Keratinocyte (primary cell): ENCODE data around the gene HOXC5. TPM values are rescaled to one million over a fixed set of nuclear protein-coding genes. Genes with fewer than 3 reads are reported as not detected.
A peak's percentile ranks its signal among the peaks of the same experiment; 100 is the strongest.

ENCODE experiments used
- DNase-seq: peaks from one replicate; pipeline ENCODE4 v3.0.0-alpha.2; 2011; ENCODE audit warnings: low read depth, missing footprints, low spot score
- FAIRE-seq: peaks from 2 replicates; lab custom pipeline; 2011; peaks lifted over from hg19 to GRCh38; lab: Jason Lieb, UNC
- H2AFZ ChIP-seq: 2 replicates; pipeline ENCODE4 v1.6.0; 2012; ENCODE audit warnings: low read length, control low read depth, inconsistent platforms; ENCODE audit not compliant: control insufficient read depth
- H3K27ac ChIP-seq: 2 replicates; pipeline ENCODE4 v1.5.1; 2011; ENCODE audit warnings: low read length; ENCODE audit not compliant: control insufficient read depth, insufficient read depth
- H3K27me3 ChIP-seq: 3 replicates; pipeline ENCODE4 v1.6.0; 2011; ENCODE audit warnings: low read length; ENCODE audit not compliant: control insufficient read depth, insufficient read depth; ENCODE audit errors: extremely low read depth
- H3K36me3 ChIP-seq, 2 experiments: 2 replicates in 1 of 2; 3 replicates in 1 of 2; pipeline ENCODE4 v1.5.1; 2011; ENCODE audit warnings: low read length in 2 of 2, mild to moderate bottlenecking in 1 of 2; ENCODE audit not compliant: control insufficient read depth in 2 of 2, insufficient read depth in 2 of 2; ENCODE audit errors: extremely low read depth in 1 of 2
- H3K4me1 ChIP-seq: 3 replicates; pipeline ENCODE4 v1.5.1; 2011; ENCODE audit warnings: low read length; ENCODE audit not compliant: control insufficient read depth, insufficient read depth; ENCODE audit errors: extremely low read depth
- H3K4me2 ChIP-seq: 3 replicates; pipeline ENCODE4 v1.6.0; 2011; ENCODE audit warnings: low read depth, low read length; ENCODE audit not compliant: control insufficient read depth, insufficient read depth; ENCODE audit errors: extremely low read depth
- H3K4me3 ChIP-seq, 3 experiments: fragments of 200-600 bp in 1 of 3; sonication (generic) in 1 of 3; 2 replicates in 2 of 3; 3 replicates in 1 of 3; pipeline ENCODE4 v1.5.1; 2011 to 2016; ENCODE audit warnings: low read length in 3 of 3, mild to moderate bottlenecking in 3 of 3, control low read depth in 2 of 3, inconsistent platforms in 1 of 3, low read depth in 1 of 3, mixed read lengths in 1 of 3, mixed run types in 1 of 3, moderate library complexity in 1 of 3; ENCODE audit not compliant: control insufficient read depth in 2 of 3, insufficient read depth in 2 of 3; ENCODE audit errors: extremely low read depth in 1 of 3
- H3K79me2 ChIP-seq: 2 replicates; pipeline ENCODE4 v1.6.0; 2012; ENCODE audit warnings: low read length; ENCODE audit not compliant: control insufficient read depth, insufficient read depth
- H3K9ac ChIP-seq: 3 replicates; pipeline ENCODE4 v1.6.0; 2011; ENCODE audit warnings: low read length; ENCODE audit not compliant: control insufficient read depth, insufficient read depth; ENCODE audit errors: extremely low read depth
- H3K9me1 ChIP-seq: 3 replicates; pipeline ENCODE4 v1.6.0; 2011; ENCODE audit warnings: low read length; ENCODE audit not compliant: control insufficient read depth, insufficient read depth; ENCODE audit errors: extremely low read depth
- H3K9me3 ChIP-seq: 2 replicates; pipeline ENCODE4 v1.5.1; 2012; ENCODE audit warnings: low read depth, low read length; ENCODE audit not compliant: control insufficient read depth
- H4K20me1 ChIP-seq: 3 replicates; pipeline ENCODE4 v1.6.0; 2011; ENCODE audit warnings: low read length; ENCODE audit not compliant: control insufficient read depth, insufficient read depth; ENCODE audit errors: extremely low read depth
- EZH2 ChIP-seq: IDR thresholded peaks from one replicate; pipeline ENCODE4 v1.6.1; 2012; ENCODE audit warnings: inconsistent platforms, mild to moderate bottlenecking, low read length, moderate library complexity
- dilution Hi-C: fragments of 300-500 bp; cut with MboI; formaldehyde crosslinking; loops from one replicate; pipeline ENCODE4 v1.7.0; 2020; ENCODE audit warnings: low sequenced_read_pairs; ENCODE audit not compliant: extremely low pct_ligation_motif_present
- polyA plus RNA-seq, 5 experiments: library from polyadenylated mRNA; depleted of rRNA in 3 of 5; stranded (reverse) in 3 of 5; stranded (forward) in 1 of 5; unstranded in 1 of 5; fragments of >200 nt; gene quantifications; 1 replicate in 1 of 5; 2 replicates in 3 of 5; 3 replicates in 1 of 5; pipeline versions ENCODE4 v1.2.1 to v1.2.3, GENCODE V29; 2011 to 2012; ENCODE audit warnings: missing spikeins in 2 of 5, low read depth in 1 of 5, low replicate concordance in 1 of 5
- TF ChIP-seq, protein P1 (sequence below), 3 experiments: IDR thresholded peaks in 1 of 3; conservative IDR thresholded peaks in 1 of 3; optimal IDR thresholded peaks in 1 of 3; 2 replicates in 2 of 3; 3 replicates in 1 of 3; pipeline versions ENCODE3 to v1.5.1; 2011; ENCODE audit warnings: low read length in 3 of 3, mild to moderate bottlenecking in 3 of 3, moderate library complexity in 2 of 3, control low read depth in 1 of 3, inconsistent platforms in 1 of 3; ENCODE audit not compliant: insufficient read depth in 2 of 3; ENCODE audit errors: extremely low read depth in 1 of 3

Gene HOXC5
- polyA plus RNA-seq, 1 donor (not counting 4 experiments of a cell fraction or from before 2014, with no cell fraction given), result 0.18 TPM

DNA sequence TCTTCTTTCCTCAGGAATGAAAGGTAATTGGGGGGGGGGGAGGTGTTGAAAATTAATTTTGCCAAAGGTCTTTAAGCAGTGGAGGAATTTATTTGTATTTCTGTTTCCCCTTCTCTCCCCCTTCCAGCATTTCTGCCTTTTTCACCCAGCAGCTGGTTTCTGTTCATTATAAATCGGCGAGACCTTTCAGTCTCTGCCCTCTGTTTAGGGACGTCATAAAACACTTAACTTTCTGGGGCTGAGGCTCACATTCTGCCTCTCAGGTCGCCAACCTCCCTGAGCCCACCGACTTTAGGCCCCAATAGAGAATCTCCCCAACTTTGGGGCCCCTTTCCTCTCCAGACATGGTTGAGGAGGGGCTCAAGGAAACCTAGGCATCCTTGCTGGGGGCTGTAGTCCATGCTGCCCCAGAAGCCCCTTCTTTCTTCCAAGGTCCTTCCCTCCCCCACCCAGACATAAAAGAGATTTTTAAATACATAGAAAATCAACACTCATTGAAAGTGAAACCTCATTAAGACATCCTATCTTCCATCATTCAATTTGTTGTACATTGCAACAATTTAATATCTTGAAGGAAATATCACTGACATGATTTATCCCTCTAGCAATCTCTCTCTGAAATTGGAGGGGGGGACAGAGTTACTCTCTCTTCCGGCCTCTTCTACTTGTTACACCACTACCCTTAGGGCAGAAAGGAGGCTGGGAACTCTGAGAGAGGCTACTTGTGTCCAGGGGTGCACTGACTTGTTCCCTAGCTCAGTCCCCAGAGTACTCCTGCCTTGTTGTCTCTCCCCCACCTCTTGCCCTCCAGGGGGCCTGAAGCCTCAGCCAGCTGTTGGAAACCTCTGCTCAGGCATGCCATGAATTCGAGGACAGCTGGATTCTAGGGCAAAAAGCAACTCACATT is 7.1 kb upstream of the HOXC5 start:
- dilution Hi-C loops, result no loop called here
- no peaks in the 10 kb centered on the region for H3K9me1 ChIP-seq
- H3K36me3 ChIP-seq, result peaks cover 0 to 1% of the 10 kb centered on the region in 2 experiments
- peak overlapping the region; percentile 98 for H3K4me2 ChIP-seq
- no peaks in the 10 kb centered on the region for H3K27me3 ChIP-seq
- H4K20me1 ChIP-seq, result no peaks in the 10 kb centered on the region
- H3K27ac ChIP-seq, result peak overlapping the region; percentile 65
- H3K4me3 ChIP-seq, result peak overlapping the region in 2 of 3 experiments; percentile 55 to 56
- TF ChIP-seq EZH2, result no peak
- TF ChIP-seq, protein P1, sequence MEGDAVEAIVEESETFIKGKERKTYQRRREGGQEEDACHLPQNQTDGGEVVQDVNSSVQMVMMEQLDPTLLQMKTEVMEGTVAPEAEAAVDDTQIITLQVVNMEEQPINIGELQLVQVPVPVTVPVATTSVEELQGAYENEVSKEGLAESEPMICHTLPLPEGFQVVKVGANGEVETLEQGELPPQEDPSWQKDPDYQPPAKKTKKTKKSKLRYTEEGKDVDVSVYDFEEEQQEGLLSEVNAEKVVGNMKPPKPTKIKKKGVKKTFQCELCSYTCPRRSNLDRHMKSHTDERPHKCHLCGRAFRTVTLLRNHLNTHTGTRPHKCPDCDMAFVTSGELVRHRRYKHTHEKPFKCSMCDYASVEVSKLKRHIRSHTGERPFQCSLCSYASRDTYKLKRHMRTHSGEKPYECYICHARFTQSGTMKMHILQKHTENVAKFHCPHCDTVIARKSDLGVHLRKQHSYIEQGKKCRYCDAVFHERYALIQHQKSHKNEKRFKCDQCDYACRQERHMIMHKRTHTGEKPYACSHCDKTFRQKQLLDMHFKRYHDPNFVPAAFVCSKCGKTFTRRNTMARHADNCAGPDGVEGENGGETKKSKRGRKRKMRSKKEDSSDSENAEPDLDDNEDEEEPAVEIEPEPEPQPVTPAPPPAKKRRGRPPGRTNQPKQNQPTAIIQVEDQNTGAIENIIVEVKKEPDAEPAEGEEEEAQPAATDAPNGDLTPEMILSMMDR (optimal IDR thresholded peaks at IDR 0.05 in 1 of 3, IDR thresholded peaks at IDR 0.05 in 1 of 3, conservative IDR thresholded peaks at IDR 0.05 in 1 of 3; ENCODE audit: extremely low read depth in 1 of 3, insufficient read depth in 2 of 3, low read length in 3 of 3), result no peak
- DNase-seq (no peak), FAIRE-seq (no peak)
- H2AFZ ChIP-seq, result no peak overlapping the region
- peak overlapping the region; percentile 71 for H3K9ac ChIP-seq
- peaks cover 66% of the 10 kb centered on the region for H3K4me1 ChIP-seq
- H3K79me2 ChIP-seq, result peaks cover 82% of the 10 kb centered on the region
- H3K9me3 ChIP-seq, result no peaks in the 10 kb centered on the region

DNA sequence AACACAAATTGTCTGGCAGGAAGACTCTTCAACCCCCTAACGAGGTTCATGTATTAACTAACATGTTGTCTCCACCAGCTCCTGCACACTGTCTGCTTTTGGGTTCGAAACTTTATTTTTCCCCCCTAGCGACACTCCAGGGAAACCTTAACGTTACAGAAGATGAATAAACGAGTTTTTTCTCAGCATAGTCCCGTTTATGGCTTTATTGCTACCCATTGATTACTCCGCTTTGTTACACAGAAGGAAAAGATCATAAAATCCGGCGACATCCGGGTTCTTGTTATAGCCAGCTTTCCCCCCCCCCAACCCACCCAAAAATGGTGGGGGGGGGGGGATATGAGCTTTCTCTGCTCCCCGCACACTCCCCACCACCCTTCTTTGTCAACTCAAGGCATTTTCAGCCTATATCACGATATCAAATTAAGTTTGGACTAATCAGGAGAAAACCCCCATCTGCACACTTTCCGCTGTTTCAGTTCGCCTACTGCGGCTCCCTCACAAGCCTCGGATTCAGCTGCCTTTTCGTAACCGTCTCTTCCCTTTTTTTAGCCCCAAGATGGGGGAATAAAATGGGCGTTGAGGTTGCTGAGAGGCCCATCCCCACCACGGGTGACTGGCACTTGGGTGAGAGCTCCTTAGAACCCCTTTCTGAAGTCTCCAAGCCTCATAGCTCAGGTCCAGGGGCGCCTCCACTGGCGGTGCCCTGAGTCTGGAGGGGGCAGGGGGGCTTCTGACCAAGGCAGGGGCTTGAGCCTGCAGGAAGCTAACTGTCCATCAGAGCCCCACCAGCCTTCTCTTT is 6.0 kb upstream of the HOXC5 start:
- peaks cover 71% of the 10 kb centered on the region for H3K79me2 ChIP-seq
- H3K27me3 ChIP-seq, result no peaks in the 10 kb centered on the region
- DNase-seq, result no peak
- no peaks in the 10 kb centered on the region for H3K9me3 ChIP-seq
- H3K4me1 ChIP-seq, result peaks cover 55% of the 10 kb centered on the region
- H3K4me3 ChIP-seq, result no peak overlapping the region
- no peaks in the 10 kb centered on the region for H4K20me1 ChIP-seq
- H3K4me2 ChIP-seq, result peak overlapping the region; percentile 98
- dilution Hi-C loops, result no loop called here
- peak overlapping the region; percentile 65 for H3K27ac ChIP-seq
- TF ChIP-seq EZH2, result no peak
- TF ChIP-seq, protein P1 (optimal IDR thresholded peaks at IDR 0.05 in 1 of 3, IDR thresholded peaks at IDR 0.05 in 1 of 3, conservative IDR thresholded peaks at IDR 0.05 in 1 of 3; ENCODE audit: extremely low read depth in 1 of 3, insufficient read depth in 2 of 3, low read length in 3 of 3), result no peak
- no peaks in the 10 kb centered on the region for H3K9me1 ChIP-seq
- FAIRE-seq, result no peak
- H3K9ac ChIP-seq, result peak overlapping the region; percentile 39
- H2AFZ ChIP-seq, result no peak overlapping the region
- H3K36me3 ChIP-seq, result peaks cover 0 to 1% of the 10 kb centered on the region in 2 experiments
